ENCODE data around the gene TSC1. TPM values are rescaled to one million over a fixed set of nuclear protein-coding genes. Genes with fewer than 3 reads are reported as not detected.

The TSC1 gene
- total RNA-seq, 1 donor from 2014 or later: 52.8 TPM

GRCh38 chr9:132857616-132858342 lies 86.6 kb downstream of the TSC1 start:
- Histone ChIP-seq H3K27ac (replicated peaks) (peak overlapping the region; percentile 65), H3K36me3 (no peaks in the 10 kb centered on the region), H3K9me3 (replicated peaks) (no peaks in the 10 kb centered on the region), H3K4me3 (no peak overlapping the region), H3K4me1 (peaks cover 16% of the 10 kb centered on the region), H3K27me3 (ENCODE audit: low read depth) (peaks cover 4% of the 10 kb centered on the region)
- DNase-seq: peak; percentile 39
- peak; percentile 27 for TF ChIP-seq CTCF (IDR thresholded peaks at IDR 0.05; ENCODE audit: borderline replicate concordance)
- intact Hi-C loops (cut with micrococcal nuclease): no loop called here

- peaks cover 4% of the 10 kb centered on the region for H3K27me3 ChIP-seq (ENCODE audit: low read depth)
- H3K4me3 ChIP-seq: no peak overlapping the region
- H3K4me1 ChIP-seq: peaks cover 16% of the 10 kb centered on the region
- H3K27ac ChIP-seq (replicated peaks): peak overlapping the region; percentile 65
- intact Hi-C loops (cut with micrococcal nuclease): no loop called here
- TF ChIP-seq CTCF (IDR thresholded peaks at IDR 0.05; ENCODE audit: borderline replicate concordance): no peak
- H3K9me3 ChIP-seq (replicated peaks): no peaks in the 10 kb centered on the region
- no peaks in the 10 kb centered on the region for H3K36me3 ChIP-seq
- DNase-seq: peak; percentile 43
These were observed 87.4 kb downstream of the TSC1 start for GRCh38 chr9:132857031-132857430.

GRCh38 chr9:132855904-132856303 lies 88.5 kb downstream of the TSC1 start:
- no peak overlapping the region for H3K4me3 ChIP-seq
- TF ChIP-seq CTCF (IDR thresholded peaks at IDR 0.05; ENCODE audit: borderline replicate concordance): no peak
- peaks cover 4% of the 10 kb centered on the region for H3K27me3 ChIP-seq (ENCODE audit: low read depth)
- intact Hi-C loops (cut with micrococcal nuclease): no loop called here
- no peak overlapping the region for H3K27ac ChIP-seq (replicated peaks)
- DNase-seq: no peak
- H3K36me3 ChIP-seq: no peaks in the 10 kb centered on the region
- H3K9me3 ChIP-seq (replicated peaks): no peaks in the 10 kb centered on the region
- H3K4me1 ChIP-seq: peaks cover 16% of the 10 kb centered on the region

GRCh38 chr9:132854832-132855231 lies 89.6 kb downstream of the TSC1 start:
- no peak for DNase-seq
- Histone ChIP-seq H3K9me3 (replicated peaks) (no peaks in the 10 kb centered on the region), H3K27me3 (ENCODE audit: low read depth) (peaks cover 4% of the 10 kb centered on the region), H3K4me1 (peaks cover 16% of the 10 kb centered on the region), H3K36me3 (no peaks in the 10 kb centered on the region), H3K4me3 (no peak overlapping the region), H3K27ac (replicated peaks) (no peak overlapping the region)
- intact Hi-C loops (cut with micrococcal nuclease): no loop called here
- no peak for TF ChIP-seq CTCF (IDR thresholded peaks at IDR 0.05; ENCODE audit: borderline replicate concordance)

GRCh38 chr9:132853482-132853881 lies 90.9 kb downstream of the TSC1 start:
- H3K27me3 ChIP-seq (ENCODE audit: low read depth): peaks cover 2% of the 10 kb centered on the region
- no peaks in the 10 kb centered on the region for H3K36me3 ChIP-seq
- intact Hi-C loops (cut with micrococcal nuclease): no loop called here
- DNase-seq: no peak
- peaks cover 24% of the 10 kb centered on the region for H3K4me1 ChIP-seq
- no peak for TF ChIP-seq CTCF (IDR thresholded peaks at IDR 0.05; ENCODE audit: borderline replicate concordance)
- H3K27ac ChIP-seq (replicated peaks): no peak overlapping the region
- no peak overlapping the region for H3K4me3 ChIP-seq
- H3K9me3 ChIP-seq (replicated peaks): no peaks in the 10 kb centered on the region
